CD4-positive, alpha-beta T cell treated with Interleukin-17A for 4 hours (primary cell): ENCODE data around the gene UNC45A.

ENCODE experiments used
- DNase-seq: peaks from one replicate; pipeline ENCODE4 v3.0.0-alpha.2; 2020; ENCODE audit warnings: mixed read lengths

UNC45A gene

DNA sequence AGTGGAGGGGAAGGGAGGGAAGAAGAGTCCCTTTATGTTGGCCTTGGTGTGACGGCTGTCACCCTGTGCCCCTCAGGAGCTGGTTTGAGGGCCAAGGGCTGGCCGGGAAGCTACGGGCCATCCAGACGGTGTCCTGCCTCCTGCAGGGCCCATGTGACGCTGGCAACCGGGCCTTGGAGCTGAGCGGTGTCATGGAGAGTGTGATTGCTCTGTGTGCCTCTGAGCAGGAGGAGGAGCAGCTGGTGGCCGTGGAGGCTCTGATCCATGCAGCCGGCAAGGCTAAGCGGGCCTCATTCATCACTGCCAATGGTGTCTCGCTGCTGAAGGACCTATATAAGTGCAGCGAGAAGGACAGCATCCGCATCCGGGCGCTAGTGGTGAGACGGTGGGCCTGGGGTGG, 11.5 kb downstream of the UNC45A start:
- no peak for DNase-seq

DNA sequence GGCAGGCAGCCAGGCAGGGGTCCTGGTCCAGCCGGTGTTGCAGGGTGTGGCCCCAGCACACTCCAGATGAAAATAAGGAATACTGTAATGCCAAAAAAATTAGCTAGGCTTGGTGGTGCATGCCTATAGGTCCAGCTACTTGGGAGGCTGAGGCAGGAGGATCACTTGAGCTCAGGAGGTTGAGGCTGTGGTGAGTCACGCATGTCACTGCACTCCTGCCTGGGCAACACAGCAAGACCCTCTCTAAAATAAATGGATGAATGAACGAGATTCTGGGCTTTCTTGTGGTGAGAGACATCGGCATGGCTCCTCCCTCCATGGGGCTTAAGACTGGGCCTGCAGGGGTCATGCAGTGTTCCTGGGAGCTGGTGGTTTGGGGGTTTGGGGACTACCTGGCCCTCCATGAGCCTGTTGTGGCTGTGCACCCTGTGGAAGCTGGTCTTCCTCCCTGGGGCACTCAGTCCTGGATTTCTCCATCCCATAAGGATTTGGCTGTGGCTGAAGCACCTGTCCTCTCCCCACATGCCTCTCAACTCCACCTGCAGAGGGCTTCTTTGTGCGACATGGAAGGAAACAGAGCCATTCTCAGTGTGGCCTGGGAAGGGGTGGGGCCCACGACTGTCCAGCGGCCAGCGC, 12.0 kb downstream of the UNC45A start:
- DNase-seq, result no peak

DNA sequence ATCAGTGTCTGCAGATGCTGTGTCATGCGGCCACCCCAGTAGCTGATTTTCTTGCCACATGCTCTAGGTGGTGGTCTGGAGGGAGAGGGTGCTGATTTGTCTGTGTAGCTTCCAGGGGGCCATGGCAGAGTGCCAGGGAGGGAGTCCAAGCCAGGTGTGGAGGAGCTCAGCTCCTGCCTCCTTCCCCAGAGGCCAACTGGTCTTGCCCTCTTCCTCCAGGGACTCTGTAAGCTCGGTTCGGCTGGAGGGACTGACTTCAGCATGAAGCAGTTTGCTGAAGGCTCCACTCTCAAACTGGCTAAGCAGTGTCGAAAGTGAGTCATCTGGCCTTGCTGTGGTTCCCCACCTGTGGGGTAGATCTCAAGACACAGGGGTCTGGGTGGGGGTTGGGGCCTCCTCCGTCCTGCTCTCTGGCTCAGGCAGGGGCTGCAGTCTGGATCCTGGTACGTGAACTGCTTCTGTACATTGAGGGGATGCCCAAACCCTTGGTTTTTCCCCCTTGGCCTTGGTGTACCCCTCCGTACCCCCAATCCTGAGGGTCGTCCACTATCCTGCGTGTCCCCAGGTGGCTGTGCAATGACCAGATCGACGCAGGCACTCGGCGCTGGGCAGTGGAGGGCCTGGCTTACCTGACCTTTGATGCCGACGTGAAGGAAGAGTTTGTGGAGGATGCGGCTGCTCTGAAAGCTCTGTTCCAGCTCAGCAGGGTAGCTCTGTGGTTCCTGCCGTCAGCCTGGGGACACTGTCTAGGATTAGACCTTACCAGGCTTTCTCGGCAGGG, 12.7 kb downstream of the UNC45A start:
- no peak for DNase-seq

DNA sequence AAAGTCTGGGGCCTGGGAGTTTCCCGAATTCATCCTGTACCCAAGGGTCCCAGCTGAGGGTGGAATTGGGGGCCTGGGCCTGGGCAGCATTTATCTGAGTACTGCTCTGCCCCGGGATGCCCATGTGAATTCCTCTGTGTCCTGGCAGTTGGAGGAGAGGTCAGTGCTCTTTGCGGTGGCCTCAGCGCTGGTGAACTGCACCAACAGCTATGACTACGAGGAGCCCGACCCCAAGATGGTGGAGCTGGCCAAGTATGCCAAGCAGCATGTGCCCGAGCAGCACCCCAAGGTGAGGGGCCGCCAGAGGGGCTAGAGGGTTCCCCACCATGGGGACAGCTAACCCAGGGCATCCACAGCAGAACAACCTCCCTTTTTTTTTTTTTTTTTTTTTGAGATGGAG, 13.4 kb downstream of the UNC45A start:
- DNase-seq, result no peak

DNA sequence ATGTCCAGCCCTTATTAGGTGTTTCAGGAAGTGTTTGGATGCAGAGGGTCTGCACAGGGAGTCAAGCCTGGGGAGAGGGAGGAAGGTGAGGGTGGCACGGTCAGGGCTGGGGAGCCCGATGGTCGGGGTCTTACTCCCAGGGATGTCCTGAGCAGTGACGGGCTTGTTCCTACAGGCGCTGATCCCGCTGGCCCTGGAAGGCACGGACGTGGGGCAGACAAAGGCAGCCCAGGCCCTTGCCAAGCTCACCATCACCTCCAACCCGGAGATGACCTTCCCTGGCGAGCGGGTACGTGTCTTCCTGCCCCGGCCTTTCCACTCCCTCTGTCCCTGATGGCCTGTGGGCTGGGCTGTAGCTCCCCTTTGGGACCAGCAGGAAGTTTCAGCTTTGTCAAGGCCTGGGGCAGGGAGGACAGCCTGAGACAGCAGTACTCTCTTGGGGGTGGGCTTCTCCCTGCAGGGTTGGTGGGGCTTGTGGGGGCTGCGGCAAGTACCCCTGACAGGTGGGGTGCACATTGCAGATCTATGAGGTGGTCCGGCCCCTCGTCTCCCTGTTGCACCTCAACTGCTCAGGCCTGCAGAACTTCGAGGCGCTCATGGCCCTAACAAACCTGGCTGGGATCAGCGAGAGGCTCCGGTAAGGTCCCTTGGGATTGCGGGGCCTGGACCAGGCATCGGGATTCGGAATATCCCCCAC, 15.0 kb downstream of the UNC45A start:
- no peak for DNase-seq

DNA sequence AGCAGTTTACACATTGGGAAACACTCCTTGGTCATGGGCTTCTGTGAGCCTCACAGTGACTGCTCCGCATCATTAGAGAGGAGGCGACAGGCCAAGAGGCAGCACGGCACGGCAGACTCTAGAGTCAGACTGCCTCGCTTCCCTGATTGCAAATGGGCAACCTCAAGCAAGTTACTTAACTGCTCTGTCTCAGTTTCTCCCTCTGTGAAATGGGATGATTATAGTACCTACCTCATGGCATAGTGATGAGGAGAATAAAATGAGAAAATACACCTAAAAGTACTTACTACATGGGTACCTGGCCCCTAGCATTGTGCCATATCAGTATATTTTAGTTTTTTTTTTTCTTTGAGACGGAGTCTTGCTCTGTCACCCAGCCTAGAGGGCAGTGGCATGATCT, 15.6 kb downstream of the UNC45A start:
- no peak for DNase-seq

DNA sequence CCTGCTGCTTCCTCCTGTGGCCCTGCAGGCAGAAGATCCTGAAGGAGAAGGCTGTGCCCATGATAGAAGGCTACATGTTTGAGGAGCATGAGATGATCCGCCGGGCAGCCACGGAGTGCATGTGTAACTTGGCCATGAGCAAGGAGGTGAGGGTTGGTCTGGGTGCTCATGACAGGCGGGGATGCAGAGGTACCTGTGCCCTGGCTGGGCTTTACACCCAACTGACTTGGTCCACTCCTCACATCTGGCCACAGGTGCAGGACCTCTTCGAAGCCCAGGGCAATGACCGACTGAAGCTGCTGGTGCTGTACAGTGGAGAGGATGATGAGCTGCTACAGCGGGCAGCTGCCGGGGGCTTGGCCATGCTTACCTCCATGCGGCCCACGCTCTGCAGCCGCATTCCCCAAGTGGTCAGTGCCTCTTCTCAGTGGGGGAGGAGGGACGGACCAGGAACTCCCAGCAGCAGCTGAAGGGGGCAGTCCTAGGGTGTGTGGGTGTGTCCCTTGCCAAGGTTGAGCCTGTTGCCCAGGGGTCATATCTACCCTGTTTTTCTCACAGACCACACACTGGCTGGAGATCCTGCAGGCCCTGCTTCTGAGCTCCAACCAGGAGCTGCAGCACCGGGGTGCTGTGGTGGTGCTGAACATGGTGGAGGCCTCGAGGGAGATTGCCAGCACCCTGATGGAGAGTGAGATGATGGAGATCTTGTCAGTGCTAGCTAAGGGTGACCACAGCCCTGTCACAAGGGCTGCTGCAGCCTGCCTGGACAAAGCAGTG, 18.0 kb downstream of the UNC45A start:
- DNase-seq, result no peak

DNA sequence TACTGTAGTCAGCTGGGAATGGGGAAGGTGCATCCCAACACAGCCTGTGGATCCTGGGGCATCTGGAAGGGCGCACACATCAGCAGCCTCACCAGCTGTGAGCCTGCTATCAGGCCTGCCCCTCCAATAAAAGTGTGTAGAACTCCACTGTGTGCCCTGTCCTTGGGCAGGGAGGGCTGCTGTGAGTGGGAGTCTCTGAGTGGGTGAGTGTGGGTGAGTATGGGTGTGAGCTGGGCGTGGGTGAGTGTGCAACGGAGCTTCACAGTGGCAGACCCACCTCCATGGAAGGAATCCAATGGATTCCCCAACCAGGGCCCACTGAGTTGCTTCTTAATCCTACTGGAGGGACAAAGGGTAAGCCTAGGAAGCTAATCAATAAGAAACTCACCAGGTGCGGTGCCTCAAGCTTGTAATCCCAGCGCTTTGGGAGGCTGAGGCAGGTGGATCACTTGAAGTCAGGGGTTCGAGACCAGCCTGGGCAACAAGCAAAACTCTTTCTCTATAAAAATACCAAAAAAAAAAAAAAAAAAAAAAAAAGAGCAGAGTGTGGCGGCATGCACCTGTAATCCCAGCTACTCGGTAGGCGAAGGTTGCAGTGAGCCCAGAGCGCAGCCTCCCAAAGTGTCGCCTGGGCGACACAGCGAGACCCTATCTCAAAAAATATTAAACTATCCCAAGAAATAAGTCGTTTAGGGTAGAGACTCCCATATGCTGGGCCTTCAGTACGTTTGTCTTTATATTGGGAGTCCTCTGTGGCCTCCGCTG, 19.0 kb downstream of the UNC45A start:
- DNase-seq, result no peak

DNA sequence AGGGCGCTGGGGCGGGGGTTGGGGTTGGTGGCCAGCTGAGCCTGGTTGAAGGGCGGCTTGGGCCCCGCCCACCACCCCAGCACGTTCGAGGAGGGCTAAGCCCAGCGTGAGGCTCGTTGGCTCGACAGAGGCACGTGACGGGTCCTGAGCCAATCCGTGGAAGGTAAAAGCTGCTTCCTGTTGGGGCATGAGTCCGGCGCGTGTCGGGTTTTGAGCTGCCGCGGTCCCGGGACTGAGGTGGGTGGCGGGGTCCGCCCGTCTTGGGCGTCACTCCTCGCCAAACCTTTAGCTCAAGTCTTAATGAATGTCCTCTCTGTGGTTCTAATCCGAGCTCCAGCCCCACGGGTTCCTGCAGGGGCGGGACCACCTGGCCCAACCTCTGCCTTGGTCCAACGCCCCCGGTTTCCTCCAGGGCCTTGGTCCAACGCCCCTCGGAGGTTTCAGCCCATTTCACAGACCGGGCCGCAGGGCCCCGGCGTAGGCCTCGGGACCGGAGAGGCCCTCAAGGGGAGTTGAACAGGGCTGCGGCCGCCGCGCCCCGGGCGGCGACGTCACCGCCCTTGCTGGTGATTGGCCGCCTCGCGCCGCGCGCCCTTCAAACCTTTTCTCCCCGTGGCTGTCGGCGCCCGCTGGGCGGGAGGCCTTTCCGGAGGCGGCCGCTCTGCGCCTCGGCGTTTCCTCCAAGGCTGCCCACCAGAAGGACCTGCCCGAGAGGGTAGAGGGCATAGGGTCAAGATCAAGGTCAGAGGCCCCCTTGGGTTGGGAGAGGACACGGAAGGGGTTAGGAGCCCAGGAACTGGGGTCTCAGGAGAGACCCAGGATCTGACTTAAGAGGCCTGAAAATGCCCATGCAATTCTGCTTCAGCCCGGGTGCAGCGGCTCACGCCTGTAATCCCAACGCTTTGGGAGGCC, 19.9 kb downstream of the UNC45A start, which contains the start of gene RCCD1:
Gene RCCD1 (plus strand): TSS at position 173 of the 912 bp plus-strand sequence. CDS start 1,851 bp downstream, outside the sequence.
- DNase-seq, result peak; percentile 87

DNA sequence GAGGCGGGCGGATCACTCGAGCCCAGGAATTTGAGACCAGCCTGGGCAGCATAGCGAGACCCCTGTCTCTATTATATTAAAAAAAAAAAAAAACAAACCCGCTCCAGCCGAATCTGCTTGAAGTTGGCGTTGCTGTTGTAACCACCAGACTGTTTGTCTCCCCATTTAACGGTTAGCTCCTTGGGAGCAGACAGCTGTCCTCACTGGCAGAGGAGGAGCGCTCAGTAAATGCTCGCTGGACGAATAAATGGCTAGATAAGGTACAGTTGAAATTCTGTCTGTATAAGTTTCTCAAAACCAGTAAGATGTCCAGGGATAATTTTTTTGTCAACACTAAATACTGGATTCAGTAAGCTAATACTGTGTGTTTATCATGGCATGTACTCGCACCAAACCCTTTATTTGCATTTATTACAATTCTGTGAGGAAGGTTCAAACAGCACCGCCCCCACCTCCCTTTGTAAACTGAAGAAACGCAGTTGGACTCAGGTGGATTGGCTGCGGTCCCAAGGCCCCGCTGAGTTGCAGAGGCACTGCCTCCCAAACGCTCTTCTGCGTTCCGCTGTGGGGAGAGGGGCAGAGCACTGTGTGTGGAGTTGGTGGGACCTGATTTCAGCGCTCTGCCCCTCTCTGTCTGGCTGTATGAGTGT, 20.7 kb downstream of the UNC45A start:
- no peak for DNase-seq

DNA sequence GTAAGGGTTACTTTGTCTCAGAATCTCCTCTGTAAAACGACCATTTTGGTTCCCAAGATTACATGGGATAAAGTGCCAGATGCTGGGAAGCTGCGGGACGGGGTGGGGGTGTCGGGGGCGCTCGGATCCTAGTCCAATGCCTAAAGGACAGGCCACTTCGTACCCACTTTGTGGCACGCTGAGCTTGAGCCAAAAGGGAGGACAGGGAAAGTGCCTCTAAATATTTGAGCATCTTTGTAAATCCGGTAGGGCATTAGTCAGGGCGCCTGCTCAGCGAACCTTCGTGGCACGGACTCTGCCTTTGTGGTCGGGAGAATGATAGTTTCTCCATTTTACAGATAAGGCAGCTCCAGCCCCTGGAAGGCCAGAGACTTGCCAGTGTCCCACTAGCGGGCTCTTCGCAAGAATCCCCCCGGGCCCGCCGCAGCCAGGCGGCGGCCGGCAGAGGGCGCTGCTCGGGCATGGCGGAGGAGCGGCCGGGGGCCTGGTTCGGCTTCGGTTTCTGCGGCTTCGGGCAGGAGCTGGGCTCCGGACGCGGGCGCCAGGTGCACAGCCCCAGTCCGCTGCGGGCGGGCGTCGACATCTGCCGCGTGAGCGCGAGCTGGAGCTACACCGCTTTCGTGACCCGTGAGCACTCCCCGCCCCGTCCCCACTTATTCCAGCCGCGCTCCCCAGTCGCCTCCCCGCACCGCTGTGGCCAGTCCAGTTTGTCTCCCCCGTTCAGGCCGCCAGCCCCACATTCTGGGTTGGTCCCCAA, 21.4 kb downstream of the UNC45A start:
- peak; percentile 76 for DNase-seq

DNA sequence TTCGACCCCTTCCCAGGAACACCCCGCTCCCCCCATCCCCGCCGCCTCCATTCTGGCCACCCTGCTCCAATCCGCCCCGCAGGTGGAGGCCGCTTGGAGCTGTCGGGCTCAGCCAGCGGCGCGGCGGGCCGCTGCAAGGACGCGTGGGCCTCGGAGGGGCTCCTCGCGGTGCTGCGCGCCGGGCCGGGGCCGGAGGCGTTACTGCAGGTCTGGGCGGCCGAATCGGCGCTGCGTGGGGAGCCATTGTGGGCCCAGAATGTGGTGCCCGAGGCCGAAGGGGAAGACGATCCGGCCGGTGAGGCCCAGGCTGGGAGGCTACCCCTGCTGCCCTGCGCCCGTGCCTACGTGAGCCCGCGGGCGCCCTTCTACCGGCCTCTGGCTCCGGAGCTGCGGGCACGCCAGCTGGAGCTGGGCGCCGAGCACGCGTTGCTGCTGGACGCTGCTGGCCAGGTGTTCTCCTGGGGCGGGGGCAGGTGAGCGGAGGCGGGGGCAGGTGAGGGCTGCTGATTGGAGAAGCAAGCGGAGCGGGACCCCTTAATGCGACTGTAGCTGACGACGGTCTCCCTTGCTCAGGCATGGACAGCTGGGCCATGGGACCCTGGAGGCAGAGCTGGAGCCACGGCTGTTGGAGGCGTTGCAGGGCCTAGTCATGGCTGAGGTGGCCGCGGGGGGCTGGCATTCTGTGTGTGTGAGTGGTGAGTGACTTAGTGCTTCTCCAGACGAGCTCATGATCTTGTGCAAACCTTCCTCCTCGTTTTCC, 22.1 kb downstream of the UNC45A start:
- no peak for DNase-seq

DNA sequence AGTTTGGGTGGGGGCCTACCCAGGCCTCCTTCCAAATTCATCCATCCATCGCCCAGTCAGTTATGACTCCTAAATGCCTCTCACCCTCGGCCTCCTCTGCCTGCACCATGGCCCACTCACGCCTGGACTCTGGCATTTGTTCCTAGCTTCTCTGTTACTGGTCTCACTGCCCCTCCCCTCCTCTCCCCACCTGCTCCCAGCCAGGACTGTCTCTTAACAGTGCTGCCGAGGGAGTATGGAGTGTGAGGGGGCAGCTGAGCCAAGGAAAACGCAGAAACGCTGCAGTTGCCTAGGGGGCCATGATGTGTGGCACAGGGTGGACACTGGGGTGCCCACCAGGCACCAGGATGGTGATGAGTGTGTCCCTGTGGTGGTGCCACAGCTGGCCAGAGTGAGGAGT, 22.7 kb downstream of the UNC45A start:
- no peak for DNase-seq

DNA sequence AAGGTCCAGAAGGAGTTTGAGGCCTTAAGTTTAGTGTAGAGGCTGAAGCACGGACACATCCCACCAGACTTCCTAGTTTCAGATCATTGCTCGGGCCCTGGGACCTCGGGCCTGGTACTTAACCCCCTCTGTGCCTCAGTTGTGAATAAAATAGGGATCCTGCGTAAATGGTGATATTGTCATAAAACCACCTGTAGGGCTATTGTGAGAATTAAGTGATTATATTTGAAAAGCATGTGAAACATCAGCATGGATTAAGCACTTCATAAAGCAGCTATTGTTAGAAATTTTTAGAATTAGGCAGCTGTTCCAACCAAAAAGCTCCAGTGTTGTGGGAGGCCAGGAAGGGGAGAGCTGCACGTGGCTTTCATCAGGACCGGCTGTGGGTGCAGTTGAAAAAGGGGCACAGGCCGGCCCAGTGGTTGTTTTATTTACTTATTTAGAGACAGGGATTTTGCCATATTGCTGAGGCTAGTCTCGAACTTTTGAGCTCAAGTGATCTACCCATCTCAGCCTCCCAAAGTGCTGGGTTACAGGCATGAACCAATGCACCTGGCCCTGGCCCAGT, 24.0 kb downstream of the UNC45A start:
- no peak for DNase-seq

DNA sequence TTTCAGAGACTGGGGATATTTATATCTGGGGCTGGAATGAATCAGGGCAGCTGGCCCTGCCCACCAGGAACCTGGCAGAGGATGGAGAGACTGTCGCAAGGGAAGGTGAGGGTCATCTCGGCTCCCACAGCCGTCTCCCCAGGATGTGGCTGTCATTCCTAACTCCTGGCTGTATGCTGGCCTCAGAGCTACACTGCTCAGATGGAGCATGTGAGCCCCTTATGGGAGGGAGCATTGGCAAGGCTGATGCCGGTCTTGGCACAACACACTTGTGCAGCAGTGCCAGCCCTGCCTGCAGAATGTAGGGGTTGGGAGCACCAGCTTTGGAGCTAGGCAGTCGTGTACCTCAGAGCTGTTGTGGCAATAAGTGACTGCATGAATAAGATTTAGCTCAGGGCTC, 24.8 kb downstream of the UNC45A start:
- no peak for DNase-seq

DNA sequence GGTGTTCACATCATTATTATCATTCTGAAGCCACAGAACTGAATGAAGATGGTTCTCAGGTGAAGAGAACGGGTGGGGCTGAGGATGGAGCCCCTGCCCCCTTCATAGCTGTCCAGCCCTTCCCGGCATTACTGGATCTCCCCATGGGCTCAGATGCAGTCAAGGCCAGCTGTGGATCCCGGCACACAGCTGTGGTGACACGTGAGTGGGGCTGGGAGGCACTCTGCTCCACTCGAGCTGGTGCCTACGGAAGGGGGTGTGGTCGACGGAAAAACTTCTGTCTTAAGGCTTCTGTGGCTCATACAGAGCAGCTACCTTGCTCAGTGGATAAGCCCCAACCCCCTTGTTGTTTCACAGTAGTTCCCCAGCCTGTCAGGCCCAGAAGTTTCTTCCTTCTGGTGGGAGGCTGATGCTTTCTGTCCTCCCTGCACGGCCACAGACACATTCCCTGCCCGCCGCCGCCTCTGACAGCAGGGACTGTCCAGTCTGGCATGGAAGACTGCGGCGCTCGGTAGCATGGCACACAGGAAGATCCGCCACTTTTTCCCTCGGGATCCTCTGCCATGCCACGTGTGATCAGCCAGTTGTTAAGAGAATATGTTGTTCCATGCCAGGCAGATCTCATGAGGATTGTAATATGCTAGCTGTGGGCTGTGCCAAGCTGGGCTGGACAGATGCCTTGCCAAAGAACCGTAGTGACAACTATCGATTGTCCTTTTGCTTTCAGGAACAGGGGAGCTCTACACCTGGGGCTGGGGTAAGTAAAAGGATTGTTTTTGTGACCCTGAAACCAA, 25.4 kb downstream of the UNC45A start:
- DNase-seq, result no peak

DNA sequence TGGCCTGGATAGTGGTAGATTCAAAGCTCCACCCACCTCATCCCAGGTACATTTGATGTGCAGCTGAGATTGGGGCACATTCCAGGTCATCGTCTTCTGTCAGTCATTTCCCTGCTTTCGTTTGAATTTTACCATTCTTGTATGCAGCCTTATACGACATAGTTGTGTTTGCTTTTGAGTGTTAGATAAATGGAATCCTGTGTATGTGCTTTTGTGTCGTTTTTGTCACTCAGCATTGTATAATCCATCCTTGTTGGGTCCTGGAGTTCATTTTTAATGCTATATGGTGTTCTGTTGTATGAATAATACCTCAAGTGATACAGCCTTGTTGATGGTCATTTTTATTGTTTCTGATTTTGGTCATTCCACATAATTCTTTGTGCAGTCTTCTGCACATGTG, 26.9 kb downstream of the UNC45A start:
- no peak for DNase-seq

DNA sequence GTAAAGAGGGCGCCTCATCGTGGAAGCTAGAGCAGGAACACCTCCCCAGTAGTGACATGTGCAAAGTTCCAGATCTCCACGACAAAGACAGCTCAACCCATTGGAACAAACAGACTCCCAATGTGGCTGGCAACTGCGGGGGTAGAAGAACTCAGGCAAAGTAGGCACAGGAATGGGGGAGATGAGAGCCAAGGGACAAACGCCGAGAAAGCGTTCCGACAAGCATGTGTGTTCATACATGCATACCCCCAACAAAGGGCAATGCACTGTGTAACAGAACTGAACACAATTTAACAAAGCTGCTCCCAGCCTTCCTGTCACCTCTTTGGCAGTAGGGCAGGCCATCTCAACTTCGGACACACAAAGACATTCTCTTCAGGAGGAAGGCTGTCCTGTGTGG, 31.2 kb downstream of the UNC45A start:
- DNase-seq, result no peak
